HCEC 1CT (cell line): ENCODE measurements around the gene ZNF235.
"Not testable (repeated sequence)": the region's sequence is repeated elsewhere in the genome, so short reads cannot be mapped to it uniquely, and the experiment has no call there.

Source experiments
- DNase-seq: peaks from one replicate; pipeline ENCODE4 v3.0.0-alpha.2; 2017

ZNF235 gene

DNA sequence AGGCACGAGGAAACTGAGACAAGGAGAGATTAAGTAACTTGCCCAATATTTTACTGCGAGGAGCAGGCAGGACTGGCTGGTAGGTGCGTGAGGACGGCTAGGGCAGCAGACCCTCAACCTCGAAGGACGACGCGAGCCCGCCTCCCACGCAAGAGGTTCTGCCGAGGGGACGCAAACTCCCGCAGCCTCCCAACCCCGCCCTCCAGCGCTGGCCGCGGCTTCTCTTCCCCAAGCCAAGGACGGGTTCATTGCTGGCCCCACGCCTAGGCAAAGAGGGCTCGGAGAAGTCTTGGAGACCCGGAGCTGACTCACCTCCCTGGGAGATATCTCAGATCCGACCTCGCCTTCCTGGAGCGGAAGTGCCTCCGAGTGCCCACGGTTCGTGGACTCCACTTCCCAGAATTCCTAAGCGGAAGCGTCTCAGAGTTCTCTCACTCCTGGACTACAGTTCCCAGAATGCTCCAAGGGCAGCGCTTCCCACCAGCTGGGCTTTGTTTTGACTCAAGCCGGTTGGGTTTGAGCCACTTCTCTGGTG, at the start of gene ZNF235:
TSS of gene ZNF235 (minus strand) at position 367 of the 535 bp plus-strand sequence. CDS start 1,621 bp downstream, outside the sequence.
- peak; percentile 98 for DNase-seq

DNA sequence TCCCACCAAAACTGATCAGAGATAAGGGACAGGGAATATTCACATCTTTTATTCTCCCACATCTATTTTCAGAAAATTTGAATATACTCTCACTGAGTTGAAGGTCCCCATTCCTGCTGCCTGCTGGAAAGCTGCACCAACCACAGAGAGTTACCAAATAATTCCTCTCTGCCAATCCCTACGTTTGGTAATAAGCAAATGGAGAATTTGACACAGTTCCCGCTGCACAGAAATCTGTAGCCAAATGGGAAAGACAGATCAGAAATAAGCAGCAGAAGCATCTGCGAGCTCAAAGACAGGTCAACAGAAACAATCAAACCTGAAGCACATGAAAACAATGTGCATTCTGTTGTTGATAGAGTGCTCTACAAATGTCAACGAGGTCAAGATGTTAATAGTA, 41.7 kb upstream of the ZNF235 start:
- no peak for DNase-seq

DNA sequence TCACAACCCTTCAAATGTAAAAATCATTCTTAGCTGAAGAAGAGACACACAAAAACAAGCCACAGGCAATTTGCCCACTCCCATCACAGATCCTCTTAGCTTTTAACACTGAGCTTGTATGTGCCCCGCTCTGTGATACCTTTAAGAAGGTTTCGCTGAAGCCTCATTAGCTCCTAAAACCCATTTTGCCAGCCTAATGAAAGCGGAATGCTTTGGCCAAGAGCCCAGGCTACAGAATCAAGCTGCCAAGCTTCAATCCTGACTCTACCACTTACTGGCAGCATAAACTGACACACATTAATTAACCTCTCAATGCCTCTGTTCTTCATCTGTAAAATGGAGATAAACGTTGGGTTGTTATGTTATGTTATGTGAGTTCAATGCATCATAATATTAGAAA, 41.1 kb upstream of the ZNF235 start:
- no peak for DNase-seq

DNA sequence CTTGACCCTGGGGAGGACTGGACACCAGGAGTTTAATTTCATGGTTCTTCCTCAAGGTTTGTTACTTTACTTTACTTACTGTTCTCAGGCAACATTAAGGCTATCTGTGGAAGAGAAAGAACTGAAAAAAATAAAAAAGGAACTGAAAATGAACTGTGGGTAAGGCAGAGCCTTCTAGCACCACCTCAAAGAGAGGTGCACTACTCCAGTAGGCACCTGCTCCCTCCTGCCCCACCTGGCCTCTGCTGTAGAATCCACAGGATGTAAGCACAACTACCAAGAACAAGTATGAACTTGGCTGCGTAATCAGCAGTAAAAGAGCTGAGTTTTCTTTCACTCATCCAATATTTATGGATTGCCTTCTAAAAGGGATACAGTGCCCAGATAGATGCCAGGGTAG, 39.4 kb upstream of the ZNF235 start:
- no peak for DNase-seq

DNA sequence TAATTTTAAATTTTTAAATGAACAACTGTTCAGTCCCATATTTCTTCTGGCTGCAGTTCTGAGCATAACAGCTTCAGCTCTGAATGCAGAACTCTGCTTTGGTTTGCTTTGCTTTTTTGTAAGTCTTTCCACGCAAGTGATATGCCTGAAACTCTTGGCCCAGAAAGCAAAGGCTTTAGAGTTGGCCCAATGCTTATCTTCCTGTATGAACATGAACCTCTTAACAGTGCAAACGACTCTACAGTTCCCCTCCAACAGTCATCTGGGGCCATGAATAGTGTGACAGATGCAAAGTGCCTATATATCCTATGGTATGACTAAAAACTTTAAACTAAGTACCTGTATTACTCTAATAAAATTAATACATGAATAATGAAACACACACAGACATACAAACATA, 37.0 kb upstream of the ZNF235 start:
- no peak for DNase-seq

DNA sequence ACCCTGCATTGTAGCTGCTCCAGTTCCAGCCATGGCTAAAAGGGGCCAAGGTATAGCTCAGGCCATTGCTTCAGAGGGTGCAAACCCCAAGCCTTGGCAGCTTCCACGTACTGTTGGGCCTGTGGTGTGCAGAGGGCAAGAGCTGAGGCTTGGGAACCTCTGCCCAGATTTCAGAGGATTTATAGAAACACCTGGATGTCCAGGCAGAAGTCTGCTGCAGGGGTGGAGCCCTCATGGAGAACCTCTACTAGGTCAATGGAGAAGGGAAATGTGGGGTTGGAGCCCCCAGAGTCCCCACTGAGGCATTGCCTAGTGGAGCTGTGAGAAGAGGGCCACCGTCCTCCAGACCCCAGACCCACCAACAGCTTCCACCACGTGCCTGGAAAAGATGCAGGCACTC, 29.8 kb upstream of the ZNF235 start:
- DNase-seq: not testable (repeated sequence)

DNA sequence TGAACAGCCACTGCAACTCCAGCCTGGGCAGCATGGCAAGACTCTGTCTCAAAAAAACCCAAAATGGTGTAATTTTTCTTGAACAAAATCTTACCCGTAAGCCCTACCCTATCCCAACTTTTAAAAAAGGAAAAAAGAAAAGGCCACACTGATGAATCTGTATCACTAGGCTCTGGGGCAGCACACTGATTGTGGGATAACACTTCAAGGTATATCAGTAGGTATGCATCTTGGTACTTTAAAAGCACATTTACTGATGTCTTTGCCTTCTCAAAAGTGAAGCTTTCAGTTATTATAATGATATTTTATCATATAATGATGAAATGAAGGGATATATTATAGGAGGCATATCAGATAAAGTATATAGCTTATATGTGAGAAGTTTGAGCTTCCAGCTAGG, 27.3 kb upstream of the ZNF235 start:
- DNase-seq: no peak

DNA sequence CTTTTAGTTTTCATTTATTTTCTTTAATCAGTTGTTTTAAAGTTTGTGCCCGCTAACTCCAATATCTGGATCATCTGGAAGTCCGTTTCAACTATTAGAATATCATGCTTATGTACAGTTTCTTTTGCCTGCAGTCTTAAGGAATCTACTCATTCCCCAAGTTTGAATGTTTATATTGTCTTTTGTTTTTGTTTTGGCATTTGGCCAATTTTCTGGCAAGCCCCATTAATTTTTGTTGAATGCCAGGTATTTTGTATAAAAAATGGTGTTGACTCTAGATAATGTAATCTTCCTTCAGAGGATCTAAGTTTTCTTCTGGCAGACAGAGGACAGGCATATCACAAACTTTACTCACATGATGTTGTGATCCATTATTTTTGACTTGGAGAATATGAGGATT, 11.1 kb upstream of the ZNF235 start:
- no peak for DNase-seq

DNA sequence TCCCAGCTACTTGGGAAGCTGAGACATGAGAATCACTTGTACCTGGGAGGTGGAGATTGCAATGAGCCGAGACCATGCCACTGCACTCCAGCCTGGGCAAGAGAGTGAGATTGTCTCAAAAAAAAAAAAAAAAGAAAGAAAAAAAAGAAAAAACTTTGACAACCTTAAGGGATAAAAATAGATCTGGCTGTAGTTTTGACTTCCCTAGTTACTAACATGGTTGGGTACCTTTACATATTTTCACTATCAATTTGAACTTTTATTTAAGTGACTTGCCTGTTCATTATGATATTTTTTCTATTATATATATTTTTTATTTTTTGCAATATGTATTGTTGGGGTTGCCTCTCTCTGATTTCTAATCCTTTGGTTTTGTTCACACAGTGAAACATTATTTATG, 8.4 kb upstream of the ZNF235 start:
- DNase-seq: no peak

DNA sequence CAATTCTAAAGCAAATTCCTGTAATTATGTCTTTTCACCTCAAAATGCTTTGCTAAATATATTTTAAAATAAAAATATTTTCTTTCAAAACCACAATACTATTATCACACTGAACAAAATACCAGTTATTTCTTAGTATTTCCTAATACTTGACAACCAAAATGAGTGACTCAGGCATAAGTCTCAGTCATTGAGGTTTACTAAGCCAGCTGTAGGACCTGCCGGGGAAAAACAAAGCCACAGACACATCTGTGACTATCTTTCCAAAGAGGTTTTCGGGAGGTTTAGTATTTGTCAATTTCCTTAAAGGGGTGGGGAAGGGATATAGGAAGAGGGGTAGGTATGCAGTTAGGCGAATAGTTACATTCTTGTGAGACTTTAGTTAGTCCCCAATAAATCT, 3.2 kb upstream of the ZNF235 start:
- peak; percentile 57 for DNase-seq

DNA sequence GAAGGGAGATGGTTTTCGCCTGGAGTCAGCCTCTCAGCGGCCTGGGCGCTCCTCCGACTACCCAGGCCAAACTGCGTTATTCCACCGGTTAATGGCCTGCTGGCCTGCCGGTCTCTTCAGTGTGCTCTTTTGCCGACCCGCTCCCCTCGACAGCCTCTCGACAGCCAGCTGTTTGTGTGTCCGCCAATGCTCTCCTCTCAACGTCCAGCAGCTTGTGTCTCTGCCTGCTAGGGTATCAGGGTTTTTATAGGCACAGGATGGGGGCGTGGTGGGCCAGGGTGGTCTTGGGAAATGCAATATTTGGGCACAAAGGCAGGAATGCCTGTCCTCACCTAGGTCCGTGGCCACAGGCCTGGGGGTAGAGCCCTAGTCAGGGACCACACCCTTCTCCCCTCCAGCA, 1.5 kb upstream of the ZNF235 start:
- DNase-seq: no peak

DNA sequence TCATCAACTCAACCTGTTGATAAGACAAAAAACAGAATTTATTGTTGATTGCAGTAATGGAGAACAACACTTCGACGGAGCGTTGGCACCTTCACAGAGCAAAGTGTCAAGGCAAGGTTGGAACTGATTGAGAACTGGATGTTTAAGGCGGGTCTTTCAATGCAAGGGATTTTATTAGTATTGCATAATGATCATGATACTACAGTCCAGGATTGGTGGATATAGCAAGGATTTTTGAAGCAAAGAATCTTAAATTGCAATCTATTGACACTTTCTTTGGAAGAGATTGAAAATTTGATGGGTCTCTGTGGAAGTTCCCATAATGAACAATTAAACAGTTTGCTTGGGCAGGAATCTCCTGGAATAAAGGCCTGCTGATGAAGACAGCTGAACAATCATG, 632 bp upstream of the ZNF235 start:
- DNase-seq: no peak

DNA sequence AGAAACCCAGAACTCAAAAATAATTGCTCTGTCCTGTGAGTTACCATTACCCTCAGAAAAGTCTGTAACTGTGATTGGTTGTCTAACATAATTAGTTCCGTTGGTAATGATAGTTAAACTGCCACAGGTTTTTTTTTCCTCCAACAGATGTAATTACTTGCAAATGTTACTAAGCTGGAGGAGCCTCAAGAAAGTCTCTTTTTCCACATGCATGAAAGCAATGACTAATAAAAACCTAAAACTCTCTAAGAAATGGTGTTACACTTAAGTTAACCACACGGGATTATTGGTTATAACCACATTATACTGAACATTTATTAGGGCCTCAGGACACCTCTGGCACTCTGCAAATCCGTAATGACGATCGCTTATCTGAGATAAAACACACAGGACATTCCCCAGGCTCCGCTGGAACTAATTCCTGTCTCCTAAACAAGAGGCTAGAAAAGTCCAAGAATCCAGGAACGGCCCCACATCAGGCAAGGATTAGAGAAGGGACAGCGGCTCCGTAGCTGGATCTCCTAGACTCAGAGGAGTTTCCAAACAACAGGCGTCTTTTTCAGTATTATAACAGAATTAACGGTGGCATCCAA, 753 bp downstream of the ZNF235 start:
- peak; percentile 47 for DNase-seq

DNA sequence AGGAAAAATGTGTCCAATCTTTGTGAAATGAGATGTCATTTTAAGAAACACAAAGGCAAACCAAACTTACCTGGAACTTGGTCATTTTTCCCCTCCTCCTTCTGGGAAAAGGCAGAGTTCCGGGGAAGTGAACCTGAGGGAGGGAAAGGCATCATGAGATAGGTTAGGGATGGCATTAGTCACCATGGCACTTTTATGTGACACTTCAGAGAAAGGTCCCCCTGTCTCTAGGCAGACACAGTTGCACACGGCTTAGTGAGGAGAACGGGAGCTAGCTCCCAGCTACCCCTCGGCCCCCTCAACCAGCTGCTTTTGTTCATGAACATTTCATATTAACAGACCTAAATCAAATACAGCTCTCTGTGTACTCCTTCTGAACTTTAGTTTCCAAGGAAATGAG, 1.5 kb downstream of the ZNF235 start:
- no peak for DNase-seq

DNA sequence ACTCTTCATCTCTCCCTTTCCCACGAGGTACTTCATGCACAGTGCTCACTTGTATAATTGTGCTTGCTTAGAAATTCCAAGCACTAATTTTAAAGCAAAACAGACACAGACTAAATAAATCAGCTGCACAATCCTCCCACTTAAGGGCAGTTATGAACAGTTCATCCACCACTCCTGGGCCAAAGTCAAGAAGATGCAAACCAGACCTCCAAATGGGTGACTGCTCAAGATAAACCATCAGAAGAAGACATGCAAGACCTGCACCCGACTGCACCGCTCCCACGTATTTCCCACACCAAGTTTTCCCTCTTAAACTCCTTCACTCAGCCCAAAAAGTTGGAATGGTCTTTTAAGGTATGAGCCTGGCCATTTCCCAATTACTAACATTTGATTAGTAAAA, 19.9 kb downstream of the ZNF235 start:
- no peak for DNase-seq

DNA sequence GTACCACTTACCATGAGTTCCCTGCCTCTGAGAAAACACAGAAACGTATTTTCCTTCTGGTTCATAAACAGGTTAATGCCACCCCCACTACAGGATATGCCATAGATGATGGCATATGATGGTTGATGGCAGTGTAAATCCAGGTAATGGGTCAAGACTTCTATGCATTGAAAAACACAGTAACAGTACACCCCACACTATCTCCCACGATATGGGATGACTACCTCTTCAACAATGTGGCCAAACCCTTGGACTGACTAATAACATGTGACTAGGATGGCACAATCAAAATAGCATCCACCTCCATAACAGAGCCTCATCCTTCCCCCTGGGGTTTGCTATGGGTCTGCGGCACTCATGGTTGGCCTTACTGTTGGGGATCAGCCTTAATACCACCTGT, 22.0 kb downstream of the ZNF235 start:
- DNase-seq: peak; percentile 32

DNA sequence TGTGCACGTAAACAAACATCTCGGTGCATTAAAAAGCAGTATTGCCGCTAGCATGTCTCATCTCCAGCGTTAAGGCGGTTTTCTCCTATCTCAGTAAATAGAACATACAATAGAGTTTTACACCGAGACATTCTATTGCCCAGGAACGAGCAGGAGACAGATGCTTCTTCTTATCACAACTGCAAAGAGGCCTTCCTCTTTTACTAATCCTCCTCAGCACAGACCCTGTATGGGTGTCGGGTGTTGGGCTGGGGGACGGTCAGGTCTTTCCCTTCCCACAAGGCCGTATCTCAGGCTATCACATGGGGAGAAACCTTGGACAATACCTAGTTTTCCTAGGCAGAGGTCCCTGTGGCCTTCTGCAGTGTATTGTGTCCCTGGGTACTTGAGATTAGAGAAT, 23.9 kb downstream of the ZNF235 start:
- no peak for DNase-seq

DNA sequence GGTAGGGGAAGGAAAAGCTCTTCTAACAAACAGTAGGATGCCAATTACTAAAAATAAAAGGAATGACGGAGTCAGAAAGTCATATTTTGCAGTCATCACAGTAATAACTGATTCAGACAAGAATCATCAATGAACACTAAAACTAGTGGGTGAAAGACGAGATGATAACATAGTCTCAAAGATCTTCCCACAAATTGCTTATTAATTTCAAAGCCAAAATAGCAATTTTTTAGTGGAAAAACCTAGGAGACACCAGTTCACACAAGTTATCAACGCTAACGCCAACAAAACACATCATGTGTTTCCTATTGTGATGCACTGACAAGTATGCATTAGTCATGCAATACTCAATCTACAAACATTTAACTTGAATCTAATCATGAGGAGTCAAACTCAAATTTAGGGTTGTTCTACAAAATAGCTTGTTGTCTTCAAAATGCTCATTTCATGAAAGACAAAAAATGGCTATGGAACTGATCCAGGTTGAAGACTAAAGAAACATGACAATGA, 26.6 kb downstream of the ZNF235 start:
- DNase-seq: peak; percentile 69

DNA sequence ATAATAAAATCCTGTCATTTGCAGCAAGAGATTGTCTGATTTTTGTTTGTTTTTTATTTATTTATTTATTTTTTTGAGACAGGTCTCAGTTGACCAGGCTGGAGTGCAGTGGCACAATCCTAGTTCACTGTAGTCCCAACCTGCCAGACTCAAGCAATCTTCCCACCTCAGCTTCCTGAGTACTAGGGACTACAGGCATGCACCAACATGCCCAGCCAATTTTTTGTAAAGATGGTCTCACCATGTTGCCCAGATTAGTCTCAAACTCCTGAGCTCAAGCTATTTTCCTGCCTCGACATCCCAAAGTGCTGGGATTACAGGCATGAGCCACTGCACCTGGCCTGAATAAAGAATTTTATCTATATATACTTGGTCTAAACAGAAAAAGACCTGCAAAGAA, 27.5 kb downstream of the ZNF235 start:
- DNase-seq: no peak

DNA sequence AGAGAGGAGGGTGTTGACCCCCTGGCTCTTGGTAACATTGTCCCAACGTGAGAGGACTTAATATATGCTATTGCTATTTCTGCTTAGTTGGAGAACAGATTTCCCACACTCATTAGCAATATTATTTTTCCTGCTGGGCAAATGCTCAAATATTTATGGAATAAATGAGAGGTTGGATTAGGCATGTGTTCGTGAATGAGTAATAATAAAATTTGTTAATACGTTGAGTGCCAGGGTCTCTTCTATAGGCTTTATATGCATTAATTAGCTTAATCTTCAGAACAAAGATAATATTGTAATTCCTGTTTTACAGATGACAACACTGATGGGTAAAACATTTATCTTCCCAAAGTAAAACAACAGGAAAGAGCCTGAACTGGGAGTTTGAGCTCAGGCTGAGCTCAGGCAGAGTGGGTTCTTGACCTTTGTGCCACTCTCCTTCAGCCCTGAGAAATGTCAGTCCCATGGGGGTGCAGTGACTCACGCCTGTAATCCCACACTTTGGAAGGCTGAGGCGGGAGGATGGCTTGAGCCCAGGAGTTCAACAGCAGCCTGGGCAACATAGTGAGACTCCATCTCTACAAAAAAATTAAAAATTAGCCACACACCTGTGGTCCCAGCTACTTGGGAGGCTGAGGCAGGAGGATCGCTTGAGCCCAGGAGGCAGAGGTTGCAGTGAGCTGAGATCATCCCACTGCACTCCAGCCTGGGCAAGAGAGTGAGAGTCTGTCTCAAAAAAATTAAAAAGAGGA, 44.0 kb downstream of the ZNF235 start:
- DNase-seq: peak; percentile 3

DNA sequence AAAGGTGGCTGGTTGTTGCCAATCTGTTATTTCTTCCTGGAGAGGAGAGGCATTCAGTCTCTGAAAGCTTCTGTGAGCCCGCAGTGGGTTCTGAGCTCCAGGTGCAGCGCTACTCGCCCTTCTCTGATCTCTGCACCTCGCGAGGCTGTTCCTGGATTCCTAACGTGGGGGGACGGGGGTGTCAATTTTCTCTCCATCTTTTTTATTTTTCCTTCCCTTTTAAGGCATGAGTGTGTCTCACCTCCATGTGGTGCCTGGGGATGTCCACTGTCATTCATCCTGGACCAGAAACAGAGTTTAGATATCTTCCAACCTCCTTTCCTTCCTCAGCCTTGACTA, 44.5 kb downstream of the ZNF235 start:
- DNase-seq: no peak

DNA sequence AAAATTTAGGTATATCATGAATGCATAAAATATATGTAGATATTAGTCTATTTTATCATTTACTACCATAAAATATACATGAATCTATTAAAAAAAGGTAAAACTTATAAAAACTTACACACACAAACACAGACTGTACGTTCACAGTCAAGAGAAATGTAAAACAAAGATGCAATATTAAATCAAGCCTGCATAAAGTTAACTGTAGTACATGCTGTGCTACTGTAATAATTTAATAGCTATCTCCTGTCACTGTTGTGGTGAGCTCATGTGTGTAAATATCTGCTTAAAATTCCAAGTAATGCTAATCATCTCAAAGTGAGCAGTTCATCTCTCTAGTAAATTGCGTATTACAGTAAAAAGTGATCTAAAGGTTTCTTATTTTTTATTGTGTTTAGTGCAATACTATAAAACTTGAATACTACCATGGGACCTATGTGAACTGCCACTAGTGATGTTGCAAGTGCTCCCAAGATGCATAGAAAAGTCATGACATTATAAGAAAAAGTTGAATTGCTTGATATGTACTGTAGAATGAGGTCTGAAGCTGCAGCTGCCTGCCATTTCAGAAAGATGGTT, 45.9 kb downstream of the ZNF235 start:
- no peak for DNase-seq

DNA sequence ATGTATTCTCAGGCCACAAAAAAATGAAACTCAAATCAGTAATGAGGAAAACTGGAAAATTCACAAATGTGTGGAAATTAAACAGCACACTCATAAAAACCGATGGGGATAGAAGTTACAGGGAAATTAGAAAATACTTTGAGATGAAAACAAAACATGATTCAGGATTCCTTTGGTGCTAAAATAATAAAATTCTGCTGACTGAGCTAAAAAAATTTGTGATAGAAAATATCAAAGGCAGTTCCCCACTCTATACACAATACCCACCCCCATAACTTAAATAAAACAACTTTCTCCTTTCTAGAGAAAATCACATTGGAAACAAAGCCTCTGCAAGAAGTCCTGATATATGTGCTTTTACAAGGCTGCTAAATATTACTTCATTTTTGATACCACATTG, 46.7 kb downstream of the ZNF235 start:
- DNase-seq: no peak

DNA sequence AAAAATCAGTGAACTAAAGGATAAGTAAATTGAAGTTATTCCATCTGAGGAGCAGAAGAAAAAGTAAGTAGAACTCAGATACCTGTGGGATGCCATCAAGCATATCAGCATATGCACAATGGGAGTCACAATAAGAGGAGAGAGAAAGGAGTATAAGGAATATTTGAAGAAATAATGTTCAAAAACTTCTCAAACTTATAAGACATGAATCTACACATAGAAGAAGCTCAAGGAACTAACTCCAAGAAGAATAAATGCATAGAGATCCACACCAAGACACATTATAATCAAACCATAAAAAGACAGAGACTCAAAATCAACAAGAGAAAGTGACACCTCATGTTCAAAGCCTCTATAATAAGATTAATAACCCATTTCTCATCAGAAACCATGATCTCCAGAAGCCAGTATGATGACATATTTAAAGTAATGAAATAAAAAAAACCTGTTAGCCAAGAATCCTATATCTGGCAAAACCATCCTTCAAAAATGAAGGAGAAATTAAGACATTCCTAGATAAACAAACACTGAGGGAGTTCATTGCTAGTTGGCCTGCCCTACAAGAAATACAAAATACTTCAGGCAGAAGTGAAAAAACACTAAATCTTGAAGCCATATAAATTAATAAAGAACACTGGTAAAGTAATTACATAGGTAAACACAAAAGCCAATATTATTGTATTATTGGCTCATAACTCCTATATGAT, 49.0 kb downstream of the ZNF235 start:
- no peak for DNase-seq
